Activated naive CD8-positive, alpha-beta T cell treated with anti-CD3 and anti-CD28 coated beads, Interleukin-2, amount 50 U/mL, for 16 hours (primary cell): ENCODE results near the gene PRKG1.
"Not testable (repeated sequence)": the region's sequence is repeated elsewhere in the genome, so short reads cannot be mapped to it uniquely, and the experiment has no call there.

Experiments
- DNase-seq: peaks from one replicate; pipeline ENCODE4 v3.0.0-alpha.2; 2020; ENCODE audit warnings: low read depth, low spot score

PRKG1 gene

GRCh38 chr10:51270936-51271530 lies 196.7 kb downstream of the PRKG1 start:
- DNase-seq = no peak

GRCh38 chr10:51272099-51272498 lies 197.8 kb downstream of the PRKG1 start:
- DNase-seq = not testable (repeated sequence)

- no peak for DNase-seq
These were observed 198.3 kb downstream of the PRKG1 start for GRCh38 chr10:51272555-51272954.

- no peak for DNase-seq
These were observed 199.3 kb downstream of the PRKG1 start for GRCh38 chr10:51273574-51273973.

GRCh38 chr10:51276097-51276496 lies 201.8 kb downstream of the PRKG1 start:
- DNase-seq = not testable (repeated sequence)

GRCh38 chr10:51281387-51281786 lies 207.1 kb downstream of the PRKG1 start:
- DNase-seq = not testable (repeated sequence)

GRCh38 chr10:51285601-51286000 lies 211.3 kb downstream of the PRKG1 start:
- DNase-seq = no peak

- DNase-seq = no peak
These were observed 214.2 kb downstream of the PRKG1 start for GRCh38 chr10:51288511-51288910.

- DNase-seq = no peak
These were observed 215.2 kb downstream of the PRKG1 start for GRCh38 chr10:51289519-51289918.

- DNase-seq = no peak
These were observed 217.7 kb downstream of the PRKG1 start for GRCh38 chr10:51291961-51292360.

- DNase-seq = no peak
These were observed 223.2 kb downstream of the PRKG1 start for GRCh38 chr10:51297438-51297837.

- DNase-seq = no peak
These were observed 226.5 kb downstream of the PRKG1 start for GRCh38 chr10:51300617-51301304.

- DNase-seq = no peak
These were observed 227.4 kb downstream of the PRKG1 start for GRCh38 chr10:51301644-51302043.

GRCh38 chr10:51302316-51302715 lies 228.0 kb downstream of the PRKG1 start:
- DNase-seq = no peak

- DNase-seq = no peak
These were observed 233.8 kb downstream of the PRKG1 start for GRCh38 chr10:51308116-51308515.

GRCh38 chr10:51311228-51311627 lies 236.9 kb downstream of the PRKG1 start:
- DNase-seq = no peak

GRCh38 chr10:51312817-51313216 lies 238.5 kb downstream of the PRKG1 start:
- DNase-seq = no peak

GRCh38 chr10:51313251-51313650 lies 239.0 kb downstream of the PRKG1 start:
- no peak for DNase-seq

GRCh38 chr10:51313773-51314478 lies 239.6 kb downstream of the PRKG1 start:
- DNase-seq = no peak

GRCh38 chr10:51314481-51314880 lies 240.2 kb downstream of the PRKG1 start:
- DNase-seq = no peak

GRCh38 chr10:51318399-51319172 lies 244.3 kb downstream of the PRKG1 start:
- no peak for DNase-seq

- no peak for DNase-seq
These were observed 244.8 kb downstream of the PRKG1 start for GRCh38 chr10:51319173-51319435.
